ENCODE data around the gene PRKAA2.

PRKAA2 gene

DNA sequence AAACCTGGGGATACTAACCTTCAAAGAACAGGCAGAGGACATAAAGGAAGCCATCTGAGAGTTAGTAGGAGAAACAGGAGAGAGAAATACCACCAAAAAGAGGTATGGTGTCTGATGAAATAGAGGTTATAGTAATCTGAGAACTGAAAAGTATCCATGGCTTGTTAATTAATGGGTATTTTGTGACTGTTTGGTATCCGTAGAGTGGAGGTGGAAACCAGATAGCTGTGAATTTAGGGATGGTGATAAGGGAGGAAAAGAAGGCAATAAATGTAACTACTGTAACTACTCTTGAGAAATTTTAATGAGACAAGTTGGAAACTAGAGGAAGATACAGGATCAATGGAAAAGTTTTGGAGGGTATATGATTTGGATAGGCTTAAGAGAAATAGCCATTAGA, 27.5 kb downstream of the PRKAA2 start:
- no peak overlapping the region for H3K4me3 ChIP-seq (ENCODE audit: low read depth, low read length)
- DNase-seq (ENCODE audit: low read depth, low spot score), result no peak
- CTCF ChIA-PET, result no interaction called here
- POLR2A ChIA-PET, result no interaction called here
- TF ChIP-seq, protein P1, sequence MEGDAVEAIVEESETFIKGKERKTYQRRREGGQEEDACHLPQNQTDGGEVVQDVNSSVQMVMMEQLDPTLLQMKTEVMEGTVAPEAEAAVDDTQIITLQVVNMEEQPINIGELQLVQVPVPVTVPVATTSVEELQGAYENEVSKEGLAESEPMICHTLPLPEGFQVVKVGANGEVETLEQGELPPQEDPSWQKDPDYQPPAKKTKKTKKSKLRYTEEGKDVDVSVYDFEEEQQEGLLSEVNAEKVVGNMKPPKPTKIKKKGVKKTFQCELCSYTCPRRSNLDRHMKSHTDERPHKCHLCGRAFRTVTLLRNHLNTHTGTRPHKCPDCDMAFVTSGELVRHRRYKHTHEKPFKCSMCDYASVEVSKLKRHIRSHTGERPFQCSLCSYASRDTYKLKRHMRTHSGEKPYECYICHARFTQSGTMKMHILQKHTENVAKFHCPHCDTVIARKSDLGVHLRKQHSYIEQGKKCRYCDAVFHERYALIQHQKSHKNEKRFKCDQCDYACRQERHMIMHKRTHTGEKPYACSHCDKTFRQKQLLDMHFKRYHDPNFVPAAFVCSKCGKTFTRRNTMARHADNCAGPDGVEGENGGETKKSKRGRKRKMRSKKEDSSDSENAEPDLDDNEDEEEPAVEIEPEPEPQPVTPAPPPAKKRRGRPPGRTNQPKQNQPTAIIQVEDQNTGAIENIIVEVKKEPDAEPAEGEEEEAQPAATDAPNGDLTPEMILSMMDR (IDR thresholded peaks at IDR 0.05; ENCODE audit: insufficient read depth, low read length, missing control alignments), result no peak

DNA sequence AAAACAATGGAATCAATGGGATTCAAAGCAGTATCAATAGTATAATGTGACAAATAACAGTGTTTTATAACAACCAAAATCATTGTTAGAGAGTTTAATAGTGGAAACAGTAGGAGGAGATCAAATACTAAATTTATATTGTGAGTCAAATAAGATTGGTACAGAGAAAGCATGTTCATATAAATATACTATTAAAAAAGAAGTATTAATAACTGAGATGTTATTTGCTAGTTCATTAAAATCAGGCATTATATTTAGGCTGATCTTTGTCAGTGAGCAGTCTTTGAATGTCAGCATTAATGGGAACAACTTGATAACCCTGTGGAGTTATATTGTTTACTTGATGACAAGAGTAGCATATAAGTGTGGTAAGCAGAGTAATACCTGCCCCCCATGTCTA, 30.6 kb downstream of the PRKAA2 start:
- TF ChIP-seq, protein P1 (IDR thresholded peaks at IDR 0.05; ENCODE audit: insufficient read depth, low read length, missing control alignments), result no peak
- no peak overlapping the region for H3K4me3 ChIP-seq (ENCODE audit: low read depth, low read length)
- no peak for DNase-seq (ENCODE audit: low read depth, low spot score)
- POLR2A ChIA-PET, result no interaction called here
- CTCF ChIA-PET, result interaction anchor here (1.4 kb wide), 1 partner anchor 33 kb away, joined by 3 read pairs; no protein-coding TSS in a partner anchor

DNA sequence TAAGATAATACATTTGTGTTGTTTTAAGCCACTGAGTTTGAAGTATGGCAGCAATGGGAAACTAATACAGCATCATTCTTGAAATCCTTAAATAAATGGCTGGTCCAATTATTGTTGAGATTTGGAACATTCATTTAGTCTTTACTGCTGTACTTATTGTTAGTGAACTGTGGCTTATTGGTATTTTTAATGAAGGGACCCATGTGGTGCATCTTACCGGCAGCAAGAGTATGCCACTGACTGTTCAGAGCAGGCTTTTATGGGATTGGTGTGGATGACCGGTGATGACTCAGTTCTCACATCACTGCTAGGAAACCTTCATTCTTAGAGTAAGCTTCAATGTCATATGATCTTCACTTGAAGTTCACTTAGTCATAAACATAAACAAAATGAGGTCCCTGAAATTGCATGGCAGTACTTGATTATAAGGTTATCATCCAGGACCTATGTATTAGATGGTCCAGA, 31.5 kb downstream of the PRKAA2 start:
- TF ChIP-seq, protein P1 (IDR thresholded peaks at IDR 0.05; ENCODE audit: insufficient read depth, low read length, missing control alignments), result no peak
- DNase-seq (ENCODE audit: low read depth, low spot score), result peak; percentile 71
- ChIA-PET POLR2A (no interaction called here), CTCF (interaction anchor here (1.4 kb wide), 1 partner anchor 32 kb away, joined by 3 read pairs; no protein-coding TSS in a partner anchor)
- H3K4me3 ChIP-seq (ENCODE audit: low read depth, low read length), result no peak overlapping the region

DNA sequence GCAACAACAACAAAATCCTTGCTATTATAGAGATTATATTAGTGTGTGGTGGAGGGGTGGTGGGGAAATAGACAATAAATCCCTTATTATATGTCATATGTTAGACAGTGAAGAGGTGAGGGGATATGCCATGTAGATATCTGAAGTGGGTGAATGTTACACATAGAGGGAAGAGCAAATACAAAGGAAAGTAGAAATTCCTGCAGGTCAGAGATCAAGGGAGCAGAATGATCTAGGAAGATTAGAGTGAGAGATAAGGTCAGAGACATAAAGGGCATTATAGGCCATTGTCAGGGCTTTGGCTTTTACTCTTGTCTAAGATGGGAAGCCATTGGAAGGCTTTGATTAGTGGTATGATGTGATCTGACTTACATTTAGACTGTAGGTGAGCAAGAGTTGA, 38.5 kb downstream of the PRKAA2 start:
- no peak overlapping the region for H3K4me3 ChIP-seq (ENCODE audit: low read depth, low read length)
- DNase-seq (ENCODE audit: low read depth, low spot score), result no peak
- ChIA-PET CTCF (no interaction called here), POLR2A (no interaction called here)
- TF ChIP-seq, protein P1 (IDR thresholded peaks at IDR 0.05; ENCODE audit: insufficient read depth, low read length, missing control alignments), result no peak

DNA sequence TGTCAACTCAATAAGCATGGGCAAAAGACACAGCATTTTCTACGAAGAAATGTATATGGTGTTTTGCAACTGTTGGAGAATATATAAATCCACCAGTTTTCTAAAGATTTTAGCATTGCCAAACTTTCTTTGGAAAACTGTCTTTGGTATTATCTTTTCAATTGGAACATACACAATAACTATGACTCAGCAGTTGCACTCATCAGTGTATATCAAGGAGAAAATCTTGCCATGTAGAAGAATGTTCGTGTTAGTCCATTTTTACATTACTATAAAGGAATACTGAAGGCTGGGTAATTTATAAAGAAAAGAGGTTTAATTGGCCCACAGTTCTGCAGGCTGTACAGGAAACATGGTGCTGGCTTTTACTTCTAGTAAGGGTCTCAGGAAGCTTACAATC, 41.1 kb downstream of the PRKAA2 start:
- CTCF ChIA-PET, result no interaction called here
- DNase-seq (ENCODE audit: low read depth, low spot score), result no peak
- no peak overlapping the region for H3K4me3 ChIP-seq (ENCODE audit: low read depth, low read length)
- POLR2A ChIA-PET, result no interaction called here
- TF ChIP-seq, protein P1 (IDR thresholded peaks at IDR 0.05; ENCODE audit: insufficient read depth, low read length, missing control alignments), result no peak

DNA sequence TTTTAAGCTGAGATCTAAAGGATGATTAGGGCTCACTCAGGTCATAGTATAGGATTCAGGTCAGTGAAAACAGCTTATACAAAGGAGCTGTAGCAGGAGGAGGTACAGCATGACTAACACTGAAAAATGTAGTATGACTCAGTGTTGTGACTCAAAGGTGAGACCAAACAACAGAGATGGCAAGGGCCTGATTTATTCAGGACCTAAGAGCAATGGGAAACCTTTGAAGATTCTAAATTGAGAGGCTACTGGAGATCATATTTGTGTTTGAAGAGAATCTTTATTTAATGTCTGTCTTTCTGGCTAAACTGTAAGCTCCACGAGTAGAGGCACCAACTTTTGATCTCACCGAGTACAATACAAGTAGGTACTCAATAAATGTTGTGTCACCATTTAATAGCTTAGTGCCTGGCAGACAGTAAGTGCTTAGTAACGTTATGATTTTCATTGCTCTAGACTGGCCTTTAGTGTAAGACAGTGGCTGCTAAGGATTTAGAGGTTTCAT, 43.5 kb downstream of the PRKAA2 start:
- CTCF ChIA-PET, result interaction anchor here (0.8 to 2.1 kb wide), 2 partner anchors 21 to 1555 kb away, joined by 3 to 15 read pairs; no protein-coding TSS in a partner anchor
- DNase-seq (ENCODE audit: low read depth, low spot score), result peak; percentile 9
- POLR2A ChIA-PET, result no interaction called here
- TF ChIP-seq, protein P1 (IDR thresholded peaks at IDR 0.05; ENCODE audit: insufficient read depth, low read length, missing control alignments), result no peak
- no peak overlapping the region for H3K4me3 ChIP-seq (ENCODE audit: low read depth, low read length)

Data from AG04449 (cell line).